Gastrocnemius medialis (tissue), 4 donors: ENCODE measurements around the gene ACACB. TPM values are rescaled to one million over a fixed set of nuclear protein-coding genes. Genes with fewer than 3 reads are reported as not detected.
A peak's percentile ranks its signal among the peaks of the same experiment; 100 is the strongest.

Experiments
- ATAC-seq, 2 donors: fragments of 150-250 bp; one replicate each; pipeline ENCODE4 v1.9.1; 2016
- DNase-seq, 2 donors: peaks; one replicate each; pipeline ENCODE4 v3.0.0-alpha.2; 2019
- H3K27ac ChIP-seq, 4 donors: fragments of 200-600 bp; sonication (generic); 1 replicate in 1 of 4; 2 replicates in 3 of 4; pipeline ENCODE4 v1.5.1; 2016 to 2018; ENCODE audit warnings: mild to moderate bottlenecking in 2 of 4, moderate library complexity in 1 of 4
- H3K27me3 ChIP-seq, 3 donors: fragments of 200-600 bp; sonication (generic) in 2 of 3; 1 replicate in 1 of 3; 2 replicates in 2 of 3; pipeline versions ENCODE4 v1.5.1 to v1.6.0; 2016 to 2019; ENCODE audit warnings: mild to moderate bottlenecking in 1 of 3, moderate library complexity in 1 of 3
- H3K36me3 ChIP-seq, 2 donors: fragments of 200-600 bp; sonication (generic) in 1 of 2; one replicate each; pipeline ENCODE4 v1.5.1; 2017 to 2018
- H3K4me1 ChIP-seq, 2 donors: fragments of 200-600 bp; sonication (generic) in 1 of 2; one replicate each; pipeline ENCODE4 v1.5.1; 2016 to 2017; ENCODE audit warnings: mild to moderate bottlenecking in 2 of 2
- H3K4me3 ChIP-seq, 4 donors: fragments of 200-600 bp; sonication (generic) in 3 of 4; 1 replicate in 1 of 4; 2 replicates in 3 of 4; pipeline ENCODE4 v1.5.1; 2016 to 2019; ENCODE audit warnings: mild to moderate bottlenecking in 2 of 4
- H3K9me3 ChIP-seq, 3 donors: fragments of 200-600 bp; sonication (generic) in 2 of 3; 1 replicate in 1 of 3; 2 replicates in 2 of 3; pipeline ENCODE4 v1.5.1; 2016 to 2019
- CTCF ChIP-seq, 5 experiments: fragments of 450-650 bp in 3 of 5; fragments of 200-600 bp in 2 of 5; sonication (generic) in 2 of 5; IDR thresholded peaks in 4 of 5; conservative IDR thresholded peaks in 1 of 5; 1 replicate in 4 of 5; 2 replicates in 1 of 5; pipeline ENCODE4 v1.5.1; 2016 to 2019; ENCODE audit warnings: antibody characterized with exemption in 5 of 5, mild to moderate bottlenecking in 3 of 5, moderate library complexity in 3 of 5
- POLR2A ChIP-seq, 2 donors: fragments of 450-650 bp; IDR thresholded peaks; one replicate each; pipeline ENCODE4 v1.6.1; 2017; ENCODE audit warnings: antibody characterized with exemption in 2 of 2, mild to moderate bottlenecking in 2 of 2, moderate library complexity in 2 of 2
- in situ Hi-C, 4 donors: fragments of 200-750 bp; cut with MboI; loops; one replicate each; pipeline versions ENCODE4 v1.15.0 to v1.8.0; 2017; ENCODE audit warnings: low sequenced_read_pairs in 4 of 4
- intact Hi-C: fragments of 100-400 bp; cut with DNase I; formaldehyde crosslinking; loops from one replicate; pipeline ENCODE4 v1.15.1; 2023; ENCODE audit warnings: low total_unique reads
- total RNA-seq, 4 donors: library from RNA; depleted of rRNA; stranded (reverse); fragments of >200 nt; gene quantifications; one replicate each; pipeline versions ENCODE4 v1.1.0 to v1.2.3, GENCODE V29; 2016

Gene ACACB
- total RNA-seq, 4 donors from 2014 or later: 595 to 1,103 (median 698) TPM

- DNase-seq (no peak), ATAC-seq (no peak)
- Histone ChIP-seq H3K27ac (no peak overlapping the region), H3K4me3 (no peak overlapping the region), H3K36me3 (no peaks in the 10 kb centered on the region), H3K27me3 (no peaks in the 10 kb centered on the region), H3K9me3 (no peaks in the 10 kb centered on the region), H3K4me1 (peaks cover 0 to 13% of the 10 kb centered on the region in 2 donors)
- in situ Hi-C loops (no loop called here), intact Hi-C loops (no loop called here)
- TF ChIP-seq POLR2A (IDR thresholded peaks at IDR 0.05): no peak
- TF ChIP-seq CTCF (IDR thresholded peaks at IDR 0.05 in 4 of 5, conservative IDR thresholded peaks at IDR 0.05 in 1 of 5): no peak
These were observed 173.7 kb downstream of the ACACB start for GRCh38 chr12:109290061-109290460.

- Histone ChIP-seq H3K36me3 (no peaks in the 10 kb centered on the region), H3K4me1 (peaks cover 0 to 13% of the 10 kb centered on the region in 2 donors), H3K9me3 (no peaks in the 10 kb centered on the region), H3K27me3 (no peaks in the 10 kb centered on the region), H3K27ac (no peak overlapping the region), H3K4me3 (peak overlapping the region; percentile 32 to 48 (median 44))
- intact Hi-C loops: no loop called here
- DNase-seq: no peak
- in situ Hi-C loops: no loop called here
- ATAC-seq: no peak
- TF ChIP-seq POLR2A (IDR thresholded peaks at IDR 0.05) (no peak), CTCF (IDR thresholded peaks at IDR 0.05 in 4 of 5, conservative IDR thresholded peaks at IDR 0.05 in 1 of 5) (no peak)
These were observed 174.7 kb downstream of the ACACB start for GRCh38 chr12:109291117-109291516.

- ATAC-seq: peak; percentile 8 to 23
- H3K27me3 ChIP-seq: no peaks in the 10 kb centered on the region
- no peak overlapping the region for H3K27ac ChIP-seq
- H3K4me1 ChIP-seq: peaks cover 0 to 13% of the 10 kb centered on the region in 2 donors
- H3K36me3 ChIP-seq: no peaks in the 10 kb centered on the region
- H3K4me3 ChIP-seq: peak overlapping the region; percentile 32 to 48 (median 44)
- no peaks in the 10 kb centered on the region for H3K9me3 ChIP-seq
- intact Hi-C loops (no loop called here), in situ Hi-C loops (no loop called here)
- no peak for DNase-seq
- no peak for TF ChIP-seq POLR2A (IDR thresholded peaks at IDR 0.05)
- TF ChIP-seq CTCF (IDR thresholded peaks at IDR 0.05 in 4 of 5, conservative IDR thresholded peaks at IDR 0.05 in 1 of 5): no peak
These were observed 175.3 kb downstream of the ACACB start for GRCh38 chr12:109291521-109292341.

GRCh38 chr12:109292342-109292711, 175.9 kb downstream of the ACACB start:
- no peaks in the 10 kb centered on the region for H3K27me3 ChIP-seq
- H3K9me3 ChIP-seq: no peaks in the 10 kb centered on the region
- intact Hi-C loops: no loop called here
- in situ Hi-C loops: no loop called here
- H3K27ac ChIP-seq: no peak overlapping the region
- DNase-seq (no peak), ATAC-seq (no peak)
- H3K4me1 ChIP-seq: peaks cover 0 to 13% of the 10 kb centered on the region in 2 donors
- no peak for TF ChIP-seq POLR2A (IDR thresholded peaks at IDR 0.05)
- no peak for TF ChIP-seq CTCF (IDR thresholded peaks at IDR 0.05 in 4 of 5, conservative IDR thresholded peaks at IDR 0.05 in 1 of 5)
- H3K36me3 ChIP-seq: no peaks in the 10 kb centered on the region
- peak overlapping the region in 2 of 4 donors; percentile 32 to 43 for H3K4me3 ChIP-seq
